Ishikawa (cell line): ENCODE data around the gene NPC1.

ENCODE experiments used
- CEBPB ChIP-seq: IDR thresholded peaks from 2 replicates; pipeline ENCODE4 v1.6.1; 2012
- CREB1 ChIP-seq: IDR thresholded peaks from 2 replicates; pipeline ENCODE4 v1.6.1; 2012; ENCODE audit warnings: low read depth
- EGR1 ChIP-seq: IDR thresholded peaks from 2 replicates; pipeline ENCODE4 v1.6.1; 2012
- EP300 ChIP-seq: IDR thresholded peaks from 2 replicates; pipeline ENCODE4 v1.6.1; 2012; ENCODE audit warnings: borderline replicate concordance
- FOXM1 ChIP-seq: IDR thresholded peaks from 2 replicates; pipeline ENCODE4 v1.6.1; 2012; ENCODE audit warnings: low read depth, borderline replicate concordance
- MAX ChIP-seq: IDR thresholded peaks from 2 replicates; pipeline ENCODE4 v1.6.1; 2012
- NFIC ChIP-seq: IDR thresholded peaks from 2 replicates; pipeline ENCODE4 v1.6.1; 2012
- RAD21 ChIP-seq: IDR thresholded peaks from 2 replicates; pipeline ENCODE4 v1.6.1; 2012; ENCODE audit warnings: low read depth
- REST ChIP-seq: IDR thresholded peaks from 2 replicates; pipeline ENCODE4 v1.6.1; 2012; ENCODE audit warnings: low read depth, mild to moderate bottlenecking
- TAF1 ChIP-seq: IDR thresholded peaks from 2 replicates; pipeline ENCODE4 v1.6.1; 2012; ENCODE audit warnings: low read depth, mild to moderate bottlenecking
- TCF12 ChIP-seq: IDR thresholded peaks from 2 replicates; pipeline ENCODE4 v1.6.1; 2012; ENCODE audit warnings: low read depth
- TEAD4 ChIP-seq: IDR thresholded peaks from 2 replicates; pipeline ENCODE4 v1.6.1; 2012
- USF1 ChIP-seq: IDR thresholded peaks from 2 replicates; pipeline ENCODE4 v1.6.1; 2012
- YY1 ChIP-seq: IDR thresholded peaks from 2 replicates; pipeline ENCODE4 v1.6.1; 2012; ENCODE audit warnings: low read depth
- ZBTB7A ChIP-seq: IDR thresholded peaks from 2 replicates; pipeline ENCODE4 v1.6.1; 2012; ENCODE audit warnings: low read depth

Gene NPC1

GRCh38 chr18:23614891-23615290, 28.6 kb upstream of the NPC1 start:
- no peak for TF ChIP-seq MAX

- TF ChIP-seq CEBPB: no peak
- no peak for TF ChIP-seq REST
- no peak for TF ChIP-seq USF1
- TF ChIP-seq EP300: no peak
- no peak for TF ChIP-seq CREB1
- TF ChIP-seq TEAD4: no peak
- TF ChIP-seq ZBTB7A: no peak
- TF ChIP-seq FOXM1: no peak
- TF ChIP-seq EGR1: no peak
- no peak for TF ChIP-seq YY1
- no peak for TF ChIP-seq MAX
- TF ChIP-seq TCF12: no peak
- TF ChIP-seq RAD21: no peak
- TF ChIP-seq NFIC: no peak
- TF ChIP-seq TAF1: no peak
Measured at GRCh38 chr18:23614413-23614812, 28.1 kb upstream of the NPC1 start.

GRCh38 chr18:23612434-23613090, 26.3 kb upstream of the NPC1 start:
- TF ChIP-seq CEBPB (no peak), YY1 (no peak), EGR1 (no peak), ZBTB7A (no peak), TEAD4 (no peak), TAF1 (no peak), TCF12 (no peak), USF1 (no peak), EP300 (no peak), FOXM1 (no peak), CREB1 (no peak)

- no peak for TF ChIP-seq NFIC
- TF ChIP-seq REST: peak; percentile 40; the same call in 1 of the 2 replicates
Measured at GRCh38 chr18:23609390-23610023, 23.2 kb upstream of the NPC1 start.

- TF ChIP-seq TAF1 (no peak), REST (no peak), CREB1 (no peak)
Measured at GRCh38 chr18:23608211-23608610, 21.9 kb upstream of the NPC1 start.
